Lung (tissue), 12 donors: ENCODE results near the gene SLC9A2. TPM values are rescaled to one million over a fixed set of nuclear protein-coding genes. Genes with fewer than 3 reads are reported as not detected.

ENCODE experiments used
- ATAC-seq: fragments of 200-7000 bp; cut with Tn5 transposase; one replicate; pipeline ENCODE4 v1.9.1; 2020; ENCODE audit warnings: moderate number of reproducible peaks; ENCODE audit not compliant: insufficient read depth, low FRiP score
- DNase-seq, 3 donors: peaks; one replicate each; pipeline ENCODE4 v3.0.0-alpha.2; 2013 to 2017
- H3K27ac ChIP-seq, 2 donors: one replicate each; pipeline ENCODE4 v1.5.1; 2013; ENCODE audit warnings: mild to moderate bottlenecking in 2 of 2, moderate library complexity in 2 of 2, control low read depth in 1 of 2, inconsistent platforms in 1 of 2, low read depth in 1 of 2, low read length in 1 of 2
- H3K27me3 ChIP-seq, 3 donors: one replicate each; pipeline ENCODE4 v1.5.1; 2013; ENCODE audit warnings: low read length in 2 of 3; ENCODE audit not compliant: control insufficient read depth in 3 of 3, insufficient read depth in 3 of 3
- H3K36me3 ChIP-seq, 4 donors: one replicate each; pipeline ENCODE4 v1.5.1; 2013; ENCODE audit warnings: low read length in 4 of 4, mild to moderate bottlenecking in 1 of 4, moderate library complexity in 1 of 4; ENCODE audit not compliant: control insufficient read depth in 4 of 4, insufficient read depth in 4 of 4
- H3K4me1 ChIP-seq, 5 donors: one replicate each; pipeline ENCODE4 v1.5.1; 2013; ENCODE audit warnings: low read length in 5 of 5, mild to moderate bottlenecking in 2 of 5, moderate library complexity in 1 of 5; ENCODE audit not compliant: control insufficient read depth in 5 of 5, insufficient read depth in 5 of 5
- H3K4me3 ChIP-seq: one replicate; pipeline ENCODE4 v1.5.1; 2013; ENCODE audit warnings: mild to moderate bottlenecking, control low read depth, moderate library complexity
- H3K9ac ChIP-seq, 2 donors: one replicate each; pipeline ENCODE4 v1.5.1; 2013; ENCODE audit warnings: low read length in 2 of 2, control low read depth in 1 of 2; ENCODE audit not compliant: insufficient read depth in 1 of 2
- H3K9me3 ChIP-seq, 4 donors: one replicate each; pipeline ENCODE4 v1.5.1; 2013; ENCODE audit warnings: low read length in 3 of 4, mild to moderate bottlenecking in 1 of 4, moderate library complexity in 1 of 4; ENCODE audit not compliant: control insufficient read depth in 4 of 4, insufficient read depth in 3 of 4
- CTCF ChIP-seq: IDR thresholded peaks from 2 replicates; pipeline ENCODE4 v1.5.1; 2012; ENCODE audit warnings: mild to moderate bottlenecking; ENCODE audit errors: control extremely low read depth, extremely low read depth
- WGBS, 2 donors: extraction: QIAGEN DNeasy Blood & Tissue Kit; methylation state at CpG; one replicate each; pipeline ENCODE4 v1.1.7; 2013; 5-methylcytosine and 5-hydroxymethylcytosine counted together
- polyA plus RNA-seq, 2 donors: library from polyadenylated mRNA; stranded (reverse); fragments of 200-250 nt; gene quantifications; one replicate each; pipeline ENCODE4 v1.2.1, GENCODE V29; 2013
- total RNA-seq, 2 donors: library from RNA; depleted of rRNA in 1 of 2; stranded (reverse); fragments of >200 nt in 1 of 2; gene quantifications; one replicate each; pipeline ENCODE4 v1.2.1, GENCODE V29; 2014 to 2021
- donor health status: control.
- donor health status: control.
- donor health status: Bipolar disorder and iron deficiency.
- donor health status: healthy.
- donor health status: DM: yes; HTN: yes; CAD: no.

SLC9A2 gene
- total and polyA plus RNA-seq, 4 donors = 0.04 to 0.52 (median 0.07) TPM

- Histone ChIP-seq H3K9ac (no peak overlapping the region), H3K4me3 (no peak overlapping the region), H3K9me3 (peaks cover 0 to 2% (median 0%) of the 10 kb centered on the region in 4 donors), H3K27ac (no peak overlapping the region), H3K4me1 (peaks cover 0 to 11% (median 5%) of the 10 kb centered on the region in 5 donors), H3K36me3 (no peaks in the 10 kb centered on the region), H3K27me3 (peaks cover 0 to 52% (median 49%) of the 10 kb centered on the region in 3 donors)
- ATAC-seq = no peak
- no peak for DNase-seq
- WGBS, 2 donors = 73 to 76% methylated on average over 4 of the region's 4 CpGs
- no peak for TF ChIP-seq CTCF
Measured at GRCh38 chr2:102621630-102622029, 2.3 kb downstream of the SLC9A2 start.

- no peak overlapping the region for H3K4me3 ChIP-seq
- ATAC-seq (no peak), DNase-seq (no peak)
- H3K36me3 ChIP-seq = no peaks in the 10 kb centered on the region
- WGBS, 2 donors = 89 to 99% methylated on average over 3 of the region's 3 CpGs
- H3K9me3 ChIP-seq = peaks cover 0 to 2% (median 0%) of the 10 kb centered on the region in 4 donors
- H3K27me3 ChIP-seq = peaks cover 0 to 42% (median 40%) of the 10 kb centered on the region in 3 donors
- H3K27ac ChIP-seq = no peak overlapping the region
- peaks cover 0 to 11% (median 5%) of the 10 kb centered on the region in 5 donors for H3K4me1 ChIP-seq
- no peak for TF ChIP-seq CTCF
- no peak overlapping the region for H3K9ac ChIP-seq
Measured at GRCh38 chr2:102622646-102623045, 3.3 kb downstream of the SLC9A2 start.

GRCh38 chr2:102630458-102630857, 11.1 kb downstream of the SLC9A2 start:
- no peaks in the 10 kb centered on the region for H3K27me3 ChIP-seq
- H3K9ac ChIP-seq = no peak overlapping the region
- no peak for TF ChIP-seq CTCF
- DNase-seq (no peak), ATAC-seq (no peak)
- 73 to 84% methylated on average over 4 of the region's 4 CpGs for WGBS, 2 donors
- H3K36me3 ChIP-seq = no peaks in the 10 kb centered on the region
- no peak overlapping the region for H3K27ac ChIP-seq
- no peak overlapping the region for H3K4me3 ChIP-seq
- no peaks in the 10 kb centered on the region for H3K4me1 ChIP-seq
- H3K9me3 ChIP-seq = no peaks in the 10 kb centered on the region

- Histone ChIP-seq H3K27me3 (peaks cover 0 to 3% (median 0%) of the 10 kb centered on the region in 3 donors), H3K4me3 (no peak overlapping the region), H3K9me3 (no peaks in the 10 kb centered on the region), H3K36me3 (no peaks in the 10 kb centered on the region), H3K9ac (no peak overlapping the region), H3K27ac (no peak overlapping the region), H3K4me1 (no peaks in the 10 kb centered on the region)
- WGBS, 2 donors = 87 to 92% methylated on average over 4 of the region's 4 CpGs
- DNase-seq (no peak), ATAC-seq (no peak)
- TF ChIP-seq CTCF = no peak
Measured at GRCh38 chr2:102632380-102633175, 13.2 kb downstream of the SLC9A2 start.
